Tibial nerve (tissue), 4 donors: ENCODE results near the gene TTC22. TPM values are rescaled to one million over a fixed set of nuclear protein-coding genes. Genes with fewer than 3 reads are reported as not detected.

Experiments
- DNase-seq, 2 donors: peaks; one replicate each; pipeline ENCODE4 v3.0.0-alpha.2; 2019; ENCODE audit warnings: low spot score in 2 of 2
- H3K27ac ChIP-seq, 4 donors: fragments of 200-600 bp; sonication (generic) in 3 of 4; one replicate each; pipeline ENCODE4 v1.5.1; 2017 to 2019; ENCODE audit warnings: mild to moderate bottlenecking in 1 of 4
- H3K27me3 ChIP-seq, 2 donors: fragments of 200-600 bp; sonication (generic) in 1 of 2; one replicate each; pipeline versions ENCODE4 v1.5.1 to v1.6.0; 2017 to 2019
- H3K36me3 ChIP-seq, 3 donors: fragments of 200-600 bp; sonication (generic); one replicate each; pipeline ENCODE4 v1.5.1; 2018 to 2019
- H3K4me1 ChIP-seq, 4 donors: fragments of 200-600 bp; sonication (generic) in 3 of 4; one replicate each; pipeline ENCODE4 v1.5.1; 2017 to 2019
- H3K4me3 ChIP-seq, 4 donors: fragments of 200-600 bp; sonication (generic) in 3 of 4; one replicate each; pipeline ENCODE4 v1.5.1; 2017 to 2019; ENCODE audit warnings: mild to moderate bottlenecking in 1 of 4, moderate library complexity in 1 of 4
- H3K9me3 ChIP-seq, 4 donors: fragments of 200-600 bp; sonication (generic) in 3 of 4; one replicate each; pipeline ENCODE4 v1.5.1; 2017 to 2019
- EP300 ChIP-seq, 2 donors: sonication (generic); formaldehyde crosslinking; IDR thresholded peaks; one replicate each; pipeline ENCODE4 v1.6.1; 2017; ENCODE audit warnings: antibody characterized with exemption in 2 of 2, mild to moderate bottlenecking in 1 of 2
- POLR2A ChIP-seq, 2 donors: fragments of 450-650 bp; IDR thresholded peaks; one replicate each; pipeline ENCODE4 v1.6.1; 2017; ENCODE audit warnings: antibody characterized with exemption in 2 of 2, mild to moderate bottlenecking in 2 of 2, moderate library complexity in 2 of 2
- WGBS, 2 donors: methylation state at CpG; one replicate each; pipeline ENCODE4 v1.1.5; 2018; 5-methylcytosine and 5-hydroxymethylcytosine counted together
- total RNA-seq, 4 donors: library from RNA; depleted of rRNA; stranded (reverse); fragments of >200 nt; gene quantifications; one replicate each; pipeline ENCODE4 v1.1.0, GENCODE V29; 2016
- TF ChIP-seq, protein P1 (sequence below), 5 experiments: fragments of 200-600 bp in 3 of 5; fragments of 450-650 bp in 2 of 5; sonication (generic) in 3 of 5; IDR thresholded peaks; one replicate each; pipeline ENCODE4 v1.5.1; 2016 to 2019; ENCODE audit warnings: antibody characterized with exemption in 5 of 5, mild to moderate bottlenecking in 3 of 5, moderate library complexity in 2 of 5

TTC22 gene
- total RNA-seq, 4 donors from 2014 or later, result not detected

DNA sequence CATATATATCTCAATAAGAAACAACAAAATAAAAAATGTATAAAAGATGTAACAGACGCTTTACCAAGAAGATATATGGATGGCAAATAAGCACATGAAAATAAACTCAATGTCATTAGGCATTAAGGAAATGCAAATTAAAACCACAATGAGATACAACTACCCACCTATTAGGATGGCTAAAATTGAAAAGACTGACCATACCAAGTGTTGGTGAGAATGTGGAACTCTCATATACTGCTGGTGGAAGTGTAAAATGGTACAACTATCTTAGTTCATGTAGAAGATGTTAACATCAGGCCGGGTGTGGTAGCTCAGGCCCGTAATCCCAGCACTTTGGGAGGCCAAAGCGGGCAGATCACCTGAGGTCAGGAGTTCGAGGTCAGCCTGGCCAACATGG, 42.3 kb upstream of the TTC22 start:
- Histone ChIP-seq H3K9me3 (peaks cover 0 to 14% (median 0%) of the 10 kb centered on the region in 4 donors), H3K4me1 (no peaks in the 10 kb centered on the region), H3K27ac (no peak overlapping the region), H3K4me3 (no peak overlapping the region), H3K27me3 (no peaks in the 10 kb centered on the region), H3K36me3 (peaks cover 0 to 30% (median 0%) of the 10 kb centered on the region in 3 donors)
- no peak for DNase-seq
- no peak for TF ChIP-seq EP300 (IDR thresholded peaks at IDR 0.05)
- TF ChIP-seq POLR2A (IDR thresholded peaks at IDR 0.05), result no peak
- TF ChIP-seq, protein P1, sequence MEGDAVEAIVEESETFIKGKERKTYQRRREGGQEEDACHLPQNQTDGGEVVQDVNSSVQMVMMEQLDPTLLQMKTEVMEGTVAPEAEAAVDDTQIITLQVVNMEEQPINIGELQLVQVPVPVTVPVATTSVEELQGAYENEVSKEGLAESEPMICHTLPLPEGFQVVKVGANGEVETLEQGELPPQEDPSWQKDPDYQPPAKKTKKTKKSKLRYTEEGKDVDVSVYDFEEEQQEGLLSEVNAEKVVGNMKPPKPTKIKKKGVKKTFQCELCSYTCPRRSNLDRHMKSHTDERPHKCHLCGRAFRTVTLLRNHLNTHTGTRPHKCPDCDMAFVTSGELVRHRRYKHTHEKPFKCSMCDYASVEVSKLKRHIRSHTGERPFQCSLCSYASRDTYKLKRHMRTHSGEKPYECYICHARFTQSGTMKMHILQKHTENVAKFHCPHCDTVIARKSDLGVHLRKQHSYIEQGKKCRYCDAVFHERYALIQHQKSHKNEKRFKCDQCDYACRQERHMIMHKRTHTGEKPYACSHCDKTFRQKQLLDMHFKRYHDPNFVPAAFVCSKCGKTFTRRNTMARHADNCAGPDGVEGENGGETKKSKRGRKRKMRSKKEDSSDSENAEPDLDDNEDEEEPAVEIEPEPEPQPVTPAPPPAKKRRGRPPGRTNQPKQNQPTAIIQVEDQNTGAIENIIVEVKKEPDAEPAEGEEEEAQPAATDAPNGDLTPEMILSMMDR (IDR thresholded peaks at IDR 0.05), result no peak
- WGBS, 2 donors, result 80 to 96% methylated on average over 5 of the region's 5 CpGs

DNA sequence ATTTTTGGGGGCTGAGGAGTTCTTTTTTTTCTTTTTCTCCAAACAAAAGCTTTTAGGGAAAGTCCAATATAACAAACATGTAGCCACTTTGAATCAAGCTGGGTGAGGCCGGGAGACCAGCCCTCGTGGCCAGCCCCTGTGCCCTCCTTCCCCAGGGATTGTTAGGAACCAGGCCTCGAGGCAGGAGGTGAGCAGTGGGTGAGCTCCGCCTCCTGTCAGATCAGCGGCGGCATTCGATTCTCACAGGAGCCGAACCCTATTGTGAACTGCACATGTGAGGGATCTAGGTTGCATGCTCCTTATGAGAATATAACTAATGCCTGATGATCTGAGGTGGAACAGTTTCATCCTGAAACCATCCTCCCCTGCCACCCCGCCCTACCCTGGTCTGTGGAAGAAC, 41.8 kb upstream of the TTC22 start:
- Histone ChIP-seq H3K4me3 (no peak overlapping the region), H3K27me3 (no peaks in the 10 kb centered on the region), H3K36me3 (peaks cover 0 to 25% (median 0%) of the 10 kb centered on the region in 3 donors), H3K27ac (no peak overlapping the region), H3K9me3 (peaks cover 0 to 16% (median 0%) of the 10 kb centered on the region in 4 donors), H3K4me1 (no peaks in the 10 kb centered on the region)
- no peak for TF ChIP-seq POLR2A (IDR thresholded peaks at IDR 0.05)
- no peak for TF ChIP-seq EP300 (IDR thresholded peaks at IDR 0.05)
- TF ChIP-seq, protein P1 (IDR thresholded peaks at IDR 0.05), result no peak
- no peak for DNase-seq
- 76% methylated on average over 9 of the region's 9 CpGs for WGBS, 2 donors

DNA sequence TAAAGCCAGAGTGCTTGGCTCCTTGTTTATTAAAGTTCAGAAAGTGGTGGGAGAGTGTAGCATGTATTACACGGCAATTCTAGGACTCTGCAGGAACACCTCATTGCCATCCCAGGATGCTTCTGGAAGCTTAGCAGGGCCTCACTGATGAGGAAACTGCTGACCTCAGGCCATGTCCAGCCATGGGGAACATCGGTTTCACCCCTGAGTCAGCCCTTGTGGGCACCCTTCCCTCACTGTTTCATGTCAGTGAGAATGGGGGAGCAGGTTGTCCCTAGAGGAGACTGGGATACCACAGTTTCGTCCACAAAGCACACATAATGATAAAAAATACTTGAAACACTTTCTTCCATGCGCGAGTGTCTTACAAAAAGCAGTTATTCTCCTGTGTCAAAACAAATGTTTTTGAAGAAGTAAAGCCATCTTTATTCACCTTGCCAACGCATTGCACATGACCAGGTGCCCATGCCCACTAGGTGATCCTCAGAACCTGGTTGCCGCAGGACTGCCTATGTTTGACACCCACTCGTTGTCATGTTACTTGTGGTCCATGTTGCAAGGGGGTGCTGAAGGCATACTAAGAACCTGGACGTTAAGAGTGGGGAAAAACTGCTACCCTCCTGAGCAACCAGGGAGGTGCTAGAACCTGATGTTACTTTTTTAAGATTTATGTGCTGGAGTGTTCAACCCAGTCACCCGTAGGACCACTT, 41.2 kb upstream of the TTC22 start:
- 85 to 91% methylated on average over 10 of the region's 10 CpGs for WGBS, 2 donors
- Histone ChIP-seq H3K27ac (no peak overlapping the region), H3K9me3 (peaks cover 0 to 16% (median 0%) of the 10 kb centered on the region in 4 donors), H3K36me3 (peaks cover 0 to 19% (median 0%) of the 10 kb centered on the region in 3 donors), H3K4me3 (no peak overlapping the region), H3K4me1 (no peaks in the 10 kb centered on the region), H3K27me3 (no peaks in the 10 kb centered on the region)
- TF ChIP-seq, protein P1 (IDR thresholded peaks at IDR 0.05), result no peak
- TF ChIP-seq EP300 (IDR thresholded peaks at IDR 0.05) (no peak), POLR2A (IDR thresholded peaks at IDR 0.05) (no peak)
- no peak for DNase-seq

DNA sequence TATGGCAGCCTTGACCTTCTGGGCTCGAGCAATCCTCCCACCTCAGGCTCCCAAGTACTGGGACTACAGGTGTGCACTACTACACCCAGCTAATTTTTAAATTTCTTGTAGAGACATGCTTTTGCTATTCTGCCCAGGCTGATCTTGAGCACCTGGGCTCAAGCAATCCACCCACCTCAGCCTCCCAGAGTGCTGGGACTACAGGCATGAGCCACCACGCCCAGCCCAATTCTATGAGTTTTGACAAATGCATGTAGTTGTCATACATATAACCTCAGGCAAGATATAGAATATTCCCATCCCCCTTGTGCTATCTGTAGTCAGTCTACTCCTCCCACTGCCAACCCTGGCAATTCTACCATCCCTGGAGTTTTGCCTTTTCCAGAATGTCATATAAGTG, 38.7 kb upstream of the TTC22 start:
- 65 to 72% methylated on average over 2 of the region's 2 CpGs for WGBS, 2 donors

More for the DNA sequence above, 38.7 kb upstream of the TTC22 start:
- H3K36me3 ChIP-seq, result peaks cover 0 to 9% (median 0%) of the 10 kb centered on the region in 3 donors
- DNase-seq, result no peak
- TF ChIP-seq, protein P1 (IDR thresholded peaks at IDR 0.05), result no peak
- TF ChIP-seq EP300 (IDR thresholded peaks at IDR 0.05) (no peak), POLR2A (IDR thresholded peaks at IDR 0.05) (no peak)
- H3K4me3 ChIP-seq, result no peak overlapping the region
- no peak overlapping the region for H3K27ac ChIP-seq
- no peaks in the 10 kb centered on the region for H3K4me1 ChIP-seq
- H3K9me3 ChIP-seq, result peaks cover 0 to 16% (median 0%) of the 10 kb centered on the region in 4 donors
- peaks cover 0 to 5% of the 10 kb centered on the region in 2 donors for H3K27me3 ChIP-seq
